GM12873 (cell line): ENCODE measurements around the gene IGF1R.

ENCODE experiments used
- CTCF ChIP-seq: IDR thresholded peaks from 2 replicates; pipeline ENCODE4 v1.5.1; 2012; ENCODE audit warnings: low read depth, mild to moderate bottlenecking, moderate library complexity, low read length, control low read depth; ENCODE audit not compliant: insufficient read depth; ENCODE audit errors: missing control alignments

IGF1R gene

DNA sequence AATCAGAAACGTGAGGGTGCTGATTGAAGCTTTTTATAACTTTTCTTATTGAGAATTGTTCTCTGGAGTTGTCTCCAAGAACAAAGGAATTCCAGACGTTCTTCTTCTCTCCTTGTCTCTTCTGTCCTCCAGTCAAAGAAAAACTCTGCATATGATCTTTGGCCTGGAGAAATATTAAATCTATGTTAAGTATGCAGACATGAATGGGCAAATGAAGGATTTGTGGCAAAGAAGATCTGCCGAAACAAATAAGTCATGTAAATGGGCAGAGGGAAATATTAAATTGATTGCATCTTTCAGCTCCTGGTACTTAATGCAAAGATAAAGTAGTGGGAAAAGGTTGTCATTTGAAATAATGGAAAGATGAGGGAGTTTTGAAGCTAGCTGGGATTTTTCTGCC lies 74.9 kb downstream of the IGF1R start:
- TF ChIP-seq CTCF = no peak

- no peak for TF ChIP-seq CTCF
Measured at GRCh38 chr15:98724048-98724447, 75.7 kb downstream of the IGF1R start.

DNA sequence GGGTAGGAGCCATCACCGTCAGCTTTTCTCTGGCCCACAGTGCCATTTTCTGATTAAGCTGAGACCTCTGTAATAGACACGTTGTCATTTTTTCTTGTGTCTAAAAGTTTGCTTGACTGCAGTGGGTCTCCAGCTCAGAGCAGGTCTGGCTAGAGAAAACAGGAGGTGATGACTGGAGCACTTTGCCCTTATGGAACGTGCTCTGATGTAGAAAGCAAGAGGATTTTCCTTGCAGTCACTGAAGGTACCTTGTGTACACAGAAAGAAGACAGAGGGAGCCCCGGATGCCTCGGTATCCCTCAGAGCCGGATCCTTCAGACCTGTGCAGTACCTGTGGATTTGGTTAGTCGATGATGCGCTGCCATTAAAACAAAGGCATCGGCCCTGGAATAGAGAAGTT lies 76.2 kb downstream of the IGF1R start:
- no peak for TF ChIP-seq CTCF

GRCh38 chr15:98725874-98726273 lies 77.5 kb downstream of the IGF1R start:
- no peak for TF ChIP-seq CTCF

DNA sequence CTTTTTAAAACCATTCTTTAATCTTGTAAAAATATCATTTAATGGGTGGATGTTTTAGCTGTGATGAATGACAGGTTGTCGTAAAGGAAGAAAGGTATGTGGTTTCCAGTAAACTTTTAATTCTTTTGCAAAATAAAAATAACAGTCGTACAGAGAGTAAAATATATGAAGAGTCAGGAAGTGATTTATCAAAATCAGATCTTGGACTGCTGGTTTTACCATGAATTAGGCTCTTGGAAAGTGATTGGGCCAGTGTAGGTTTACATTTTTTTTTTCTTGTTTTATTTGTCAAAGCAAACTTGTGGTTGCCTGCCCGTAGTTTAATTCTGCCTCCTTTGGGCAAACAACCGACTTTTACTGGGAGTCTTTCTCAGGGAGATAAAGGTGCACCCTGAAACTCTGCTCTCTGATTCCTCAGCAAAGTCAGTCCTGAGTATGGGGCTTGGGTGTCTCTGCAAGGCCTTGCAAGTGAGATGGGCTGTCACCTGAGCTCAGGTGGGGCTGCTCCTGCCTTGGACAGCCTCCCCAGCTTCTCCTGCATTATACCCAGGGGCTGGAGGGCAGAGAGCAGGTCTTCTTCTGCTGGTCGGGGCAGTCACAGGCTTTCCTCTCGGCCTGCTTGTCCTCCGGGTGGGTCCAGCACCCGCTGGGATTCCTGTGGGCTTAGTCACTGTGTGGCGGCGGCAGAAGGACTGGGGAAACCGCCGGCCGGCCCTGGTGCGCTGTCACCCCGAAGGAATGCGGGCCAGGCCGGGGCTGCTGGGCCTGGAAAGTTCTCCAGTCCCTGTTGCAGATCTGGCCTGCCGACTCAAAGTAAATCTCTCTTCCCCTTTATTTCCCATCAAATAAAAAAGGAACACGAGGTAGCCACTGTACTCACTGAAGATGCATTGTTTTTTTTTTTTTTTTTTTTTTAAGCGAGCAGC lies 79.0 kb downstream of the IGF1R start:
- no peak for TF ChIP-seq CTCF

DNA sequence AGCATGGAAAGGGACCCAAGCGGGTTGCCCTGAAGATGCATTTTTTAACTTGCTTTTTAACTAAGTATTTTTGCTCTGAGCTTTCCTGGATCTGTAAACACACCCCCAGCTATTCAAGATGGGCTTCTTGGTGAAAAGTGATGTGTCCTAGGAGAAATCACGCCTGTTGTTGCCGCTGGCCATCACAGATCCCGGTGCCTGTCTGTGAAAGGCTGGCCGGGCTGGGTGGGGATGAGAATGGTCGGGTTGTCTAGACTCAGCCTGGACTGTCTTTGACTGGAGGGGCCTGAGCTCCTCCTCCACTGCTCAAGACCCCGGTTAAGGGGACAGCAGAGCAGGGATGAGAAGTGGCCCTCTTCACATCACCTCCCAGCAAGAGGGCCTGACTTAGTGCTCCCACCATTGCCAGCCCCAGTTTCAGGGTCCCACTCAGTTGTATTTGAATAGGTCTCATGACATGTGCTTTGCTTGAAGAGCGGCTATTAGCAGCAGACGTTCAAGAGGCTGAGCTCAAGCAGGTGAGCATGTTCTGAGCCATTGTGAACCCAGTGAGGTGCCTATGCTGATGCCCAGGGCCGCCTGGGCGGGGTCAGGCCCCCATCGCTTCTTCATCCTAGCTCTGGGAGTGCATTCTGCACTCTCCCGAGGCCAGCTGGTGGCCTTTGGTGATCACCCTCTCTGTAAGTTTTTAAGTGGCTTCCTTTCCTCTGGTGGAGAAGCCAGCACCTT lies 79.9 kb downstream of the IGF1R start:
- no peak for TF ChIP-seq CTCF

- TF ChIP-seq CTCF = no peak
Measured at GRCh38 chr15:98728811-98729160, 80.4 kb downstream of the IGF1R start.
